Hepatocyte (in vitro differentiated cells): ENCODE results near the gene RETREG2. TPM values are rescaled to one million over a fixed set of nuclear protein-coding genes. Genes with fewer than 3 reads are reported as not detected.

ENCODE experiments used
- DNase-seq: peaks from one replicate; pipeline ENCODE4 v3.0.0-alpha.2; 2016; ENCODE audit warnings: low spot score
- H2AFZ ChIP-seq: fragments of 200-600 bp; sonication (generic); 2 replicates; pipeline ENCODE4 v1.6.0; 2016; ENCODE audit warnings: antibody characterized with exemption, mild to moderate bottlenecking
- H3K27ac ChIP-seq: fragments of 200-600 bp; sonication (generic); 2 replicates; pipeline ENCODE4 v1.5.1; 2016; ENCODE audit warnings: mild to moderate bottlenecking
- H3K27me3 ChIP-seq: fragments of 200-600 bp; sonication (generic); 2 replicates; pipeline ENCODE4 v1.6.1; 2016
- H3K36me3 ChIP-seq: fragments of 200-600 bp; sonication (generic); replicated peaks from 2 replicates; pipeline ENCODE4 v1.5.1; 2016; ENCODE audit warnings: low read depth; ENCODE audit not compliant: insufficient read depth
- H3K4me1 ChIP-seq: fragments of 200-600 bp; sonication (generic); 2 replicates; pipeline ENCODE4 v1.5.1; 2016; ENCODE audit warnings: mild to moderate bottlenecking, moderate library complexity; ENCODE audit not compliant: insufficient read depth
- H3K4me2 ChIP-seq: fragments of 200-600 bp; sonication (generic); 2 replicates; pipeline ENCODE4 v1.6.0; 2016
- H3K4me3 ChIP-seq: fragments of 200-600 bp; sonication (generic); 2 replicates; pipeline ENCODE4 v1.5.1; 2016; ENCODE audit warnings: mild to moderate bottlenecking
- H3K79me2 ChIP-seq: fragments of 200-600 bp; sonication (generic); 2 replicates; pipeline ENCODE4 v1.6.0; 2017; ENCODE audit warnings: mild to moderate bottlenecking
- H3K9me2 ChIP-seq: fragments of 200-600 bp; sonication (generic); replicated peaks from 2 replicates; pipeline ENCODE4 v1.6.0; 2017; ENCODE audit warnings: mild to moderate bottlenecking; ENCODE audit not compliant: insufficient read depth
- H3K9me3 ChIP-seq: fragments of 200-600 bp; sonication (generic); 2 replicates; pipeline ENCODE4 v1.5.1; 2016; ENCODE audit warnings: low read depth, mild to moderate bottlenecking
- H4K20me1 ChIP-seq: fragments of 200-600 bp; sonication (generic); 2 replicates; pipeline ENCODE4 v1.6.0; 2016; ENCODE audit warnings: mild to moderate bottlenecking; ENCODE audit not compliant: insufficient read depth, poor library complexity, severe bottlenecking
- EZH2 ChIP-seq: fragments of 200-600 bp; sonication (generic); IDR thresholded peaks from 2 replicates; pipeline ENCODE4 v1.6.1; 2016; ENCODE audit warnings: antibody characterized with exemption, mild to moderate bottlenecking, borderline replicate concordance
- EZH2phosphoT487 ChIP-seq: fragments of 200-600 bp; sonication (generic); IDR thresholded peaks from one replicate; pipeline ENCODE4 v1.6.1; 2018; ENCODE audit warnings: antibody characterized with exemption, mild to moderate bottlenecking, low read depth, moderate library complexity; ENCODE audit not compliant: unreplicated experiment, severe bottlenecking
- WGBS: methylation state at CpG from one replicate; pipeline ENCODE4 v1.1.6; 2016; ENCODE audit warnings: low lambda C conversion rate; ENCODE audit errors: missing lambda C conversion rate; 5-methylcytosine and 5-hydroxymethylcytosine counted together
- polyA plus RNA-seq: library from polyadenylated mRNA; unstranded; fragments of >200 nt; fragmentation: Nextera tagmentation; extraction: Ambion mirVana; gene quantifications from 2 replicates; pipeline ENCODE4 v1.2.1, GENCODE V29; 2016
- total RNA-seq: library from RNA; depleted of rRNA; stranded (reverse); fragments of >200 nt; gene quantifications from 2 replicates; pipeline ENCODE4 v1.2.3, GENCODE V29; 2014
- TF ChIP-seq, protein P1 (sequence below): fragments of 200-600 bp; sonication (generic); IDR thresholded peaks from 2 replicates; pipeline ENCODE4 v1.5.1; 2016; ENCODE audit warnings: antibody characterized with exemption, mild to moderate bottlenecking; ENCODE audit not compliant: poor library complexity

The RETREG2 gene
- total and polyA plus RNA-seq, 2 experiments from 2014 or later, result 90.7 to 93.3 TPM

DNA sequence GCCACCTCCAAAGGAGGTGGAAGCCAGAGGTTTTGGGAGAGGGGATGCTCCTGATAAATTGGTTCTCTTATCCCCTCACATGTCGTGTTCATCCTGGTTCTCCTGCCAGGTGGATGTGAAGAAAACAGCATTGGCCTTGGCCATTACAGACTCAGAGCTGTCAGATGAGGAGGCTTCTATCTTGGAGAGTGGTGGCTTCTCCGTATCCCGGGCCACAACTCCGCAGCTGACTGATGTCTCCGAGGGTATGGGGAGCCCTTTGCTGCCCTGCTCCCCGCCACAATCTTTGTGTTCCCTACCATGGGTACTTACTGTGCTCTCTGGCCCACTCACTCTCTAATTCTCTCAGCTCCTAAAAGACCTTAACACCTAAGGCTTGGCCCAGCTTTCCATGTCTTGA, 3.5 kb downstream of the RETREG2 start:
- DNase-seq, result no peak
- Histone ChIP-seq H3K27me3 (no peaks in the 10 kb centered on the region), H3K27ac (no peak overlapping the region), H4K20me1 (peaks cover 10% of the 10 kb centered on the region), H3K4me3 (no peak overlapping the region), H3K9me2 (no peaks in the 10 kb centered on the region), H3K9me3 (no peaks in the 10 kb centered on the region), H3K4me2 (no peak overlapping the region), H2AFZ (no peak overlapping the region), H3K36me3 (no peaks in the 10 kb centered on the region), H3K79me2 (peaks cover 23% of the 10 kb centered on the region), H3K4me1 (peaks cover 6% of the 10 kb centered on the region)
- TF ChIP-seq EZH2 (no peak), EZH2phosphoT487 (no peak)
- TF ChIP-seq, protein P1, sequence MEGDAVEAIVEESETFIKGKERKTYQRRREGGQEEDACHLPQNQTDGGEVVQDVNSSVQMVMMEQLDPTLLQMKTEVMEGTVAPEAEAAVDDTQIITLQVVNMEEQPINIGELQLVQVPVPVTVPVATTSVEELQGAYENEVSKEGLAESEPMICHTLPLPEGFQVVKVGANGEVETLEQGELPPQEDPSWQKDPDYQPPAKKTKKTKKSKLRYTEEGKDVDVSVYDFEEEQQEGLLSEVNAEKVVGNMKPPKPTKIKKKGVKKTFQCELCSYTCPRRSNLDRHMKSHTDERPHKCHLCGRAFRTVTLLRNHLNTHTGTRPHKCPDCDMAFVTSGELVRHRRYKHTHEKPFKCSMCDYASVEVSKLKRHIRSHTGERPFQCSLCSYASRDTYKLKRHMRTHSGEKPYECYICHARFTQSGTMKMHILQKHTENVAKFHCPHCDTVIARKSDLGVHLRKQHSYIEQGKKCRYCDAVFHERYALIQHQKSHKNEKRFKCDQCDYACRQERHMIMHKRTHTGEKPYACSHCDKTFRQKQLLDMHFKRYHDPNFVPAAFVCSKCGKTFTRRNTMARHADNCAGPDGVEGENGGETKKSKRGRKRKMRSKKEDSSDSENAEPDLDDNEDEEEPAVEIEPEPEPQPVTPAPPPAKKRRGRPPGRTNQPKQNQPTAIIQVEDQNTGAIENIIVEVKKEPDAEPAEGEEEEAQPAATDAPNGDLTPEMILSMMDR, result no peak
- 98% methylated on average over 6 of the region's 6 CpGs for WGBS

DNA sequence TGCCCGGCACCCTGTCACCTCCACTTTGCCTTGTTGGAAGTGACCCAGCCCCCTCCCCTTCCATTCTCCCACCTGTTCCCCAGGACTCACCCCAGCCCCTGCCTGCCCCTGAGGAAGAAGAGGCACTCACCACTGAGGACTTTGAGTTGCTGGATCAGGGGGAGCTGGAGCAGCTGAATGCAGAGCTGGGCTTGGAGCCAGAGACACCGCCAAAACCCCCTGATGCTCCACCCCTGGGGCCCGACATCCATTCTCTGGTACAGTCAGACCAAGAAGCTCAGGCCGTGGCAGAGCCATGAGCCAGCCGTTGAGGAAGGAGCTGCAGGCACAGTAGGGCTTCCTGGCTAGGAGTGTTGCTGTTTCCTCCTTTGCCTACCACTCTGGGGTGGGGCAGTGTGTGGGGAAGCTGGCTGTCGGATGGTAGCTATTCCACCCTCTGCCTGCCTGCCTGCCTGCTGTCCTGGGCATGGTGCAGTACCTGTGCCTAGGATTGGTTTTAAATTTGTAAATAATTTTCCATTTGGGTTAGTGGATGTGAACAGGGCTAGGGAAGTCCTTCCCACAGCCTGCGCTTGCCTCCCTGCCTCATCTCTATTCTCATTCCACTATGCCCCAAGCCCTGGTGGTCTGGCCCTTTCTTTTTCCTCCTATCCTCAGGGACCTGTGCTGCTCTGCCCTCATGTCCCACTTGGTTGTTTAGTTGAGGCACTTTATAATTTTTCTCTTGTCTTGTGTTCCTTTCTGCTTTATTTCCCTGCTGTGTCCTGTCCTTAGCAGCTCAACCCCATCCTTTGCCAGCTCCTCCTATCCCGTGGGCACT, 4.5 kb downstream of the RETREG2 start:
- 96% methylated on average over 8 of the region's 8 CpGs for WGBS
- no peaks in the 10 kb centered on the region for H3K27me3 ChIP-seq
- no peaks in the 10 kb centered on the region for H3K9me2 ChIP-seq
- H3K4me1 ChIP-seq, result peaks cover 6% of the 10 kb centered on the region
- peaks cover 23% of the 10 kb centered on the region for H3K79me2 ChIP-seq
- DNase-seq, result no peak
- H2AFZ ChIP-seq, result no peak overlapping the region
- TF ChIP-seq, protein P1, result no peak
- no peak for TF ChIP-seq EZH2
- TF ChIP-seq EZH2phosphoT487, result no peak
- H4K20me1 ChIP-seq, result peaks cover 10% of the 10 kb centered on the region
- H3K4me2 ChIP-seq, result no peak overlapping the region
- H3K9me3 ChIP-seq, result no peaks in the 10 kb centered on the region
- no peaks in the 10 kb centered on the region for H3K36me3 ChIP-seq
- peak overlapping the region; percentile 16 for H3K27ac ChIP-seq
- H3K4me3 ChIP-seq, result no peak overlapping the region

DNA sequence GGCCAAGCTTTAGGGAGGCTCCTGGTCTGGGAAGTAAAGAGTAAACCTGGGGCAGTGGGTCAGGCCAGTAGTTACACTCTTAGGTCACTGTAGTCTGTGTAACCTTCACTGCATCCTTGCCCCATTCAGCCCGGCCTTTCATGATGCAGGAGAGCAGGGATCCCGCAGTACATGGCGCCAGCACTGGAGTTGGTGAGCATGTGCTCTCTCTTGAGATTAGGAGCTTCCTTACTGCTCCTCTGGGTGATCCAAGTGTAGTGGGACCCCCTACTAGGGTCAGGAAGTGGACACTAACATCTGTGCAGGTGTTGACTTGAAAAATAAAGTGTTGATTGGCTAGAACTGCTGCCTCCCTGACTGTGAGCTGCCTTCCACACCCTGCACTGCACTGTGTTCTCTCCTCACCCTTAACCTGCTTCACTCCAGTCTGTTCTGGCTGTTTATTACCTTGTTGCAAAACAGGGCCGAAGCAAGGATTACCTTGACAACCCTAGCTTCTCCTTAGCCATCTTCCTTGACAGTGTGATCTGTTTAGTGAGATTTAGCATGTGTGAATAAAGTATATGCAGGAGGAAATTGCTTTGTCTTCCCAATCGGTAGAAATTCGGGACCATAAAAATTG, 5.2 kb downstream of the RETREG2 start:
- TF ChIP-seq, protein P1, result no peak
- TF ChIP-seq EZH2phosphoT487 (no peak), EZH2 (no peak)
- Histone ChIP-seq H4K20me1 (peaks cover 10% of the 10 kb centered on the region), H3K79me2 (peaks cover 23% of the 10 kb centered on the region), H3K9me2 (no peaks in the 10 kb centered on the region), H3K4me2 (no peak overlapping the region), H3K36me3 (no peaks in the 10 kb centered on the region), H3K4me1 (peaks cover 6% of the 10 kb centered on the region), H3K27ac (peak overlapping the region; percentile 16), H3K27me3 (no peaks in the 10 kb centered on the region), H2AFZ (no peak overlapping the region), H3K4me3 (no peak overlapping the region), H3K9me3 (no peaks in the 10 kb centered on the region)
- WGBS, result 97% methylated on average over 6 of the region's 6 CpGs
- no peak for DNase-seq
